Activated CD8-positive, alpha-beta T cell treated with anti-CD3 and anti-CD28 coated beads, Interleukin-2, amount 10 ng/mL, durations not matched to agents 7 days and 5 days (primary cell): Measurements from ENCODE around the gene POLA1. TPM values are rescaled to one million over a fixed set of nuclear protein-coding genes. Genes with fewer than 3 reads are reported as not detected.

Experiments
- ATAC-seq: fragments of 150-1000 bp; cut with Tn5 transposase; one replicate; pipeline ENCODE4 v1.10.0; 2021; ENCODE audit warnings: moderate library complexity
- CTCF ChIA-PET: fragments of 350-600 bp; sonication (Branson Sonifier 250); formaldehyde crosslinking; loops from one replicate; lab custom pipeline; 2021; ENCODE audit warnings: antibody characterized with exemption; lab: Charles Lee
- POLR2A ChIA-PET: fragments of 350-600 bp; sonication (Branson Sonifier 250); formaldehyde crosslinking; loops from one replicate; lab custom pipeline; 2021; ENCODE audit warnings: antibody characterized with exemption; lab: Charles Lee
- DNase-seq: peaks from one replicate; pipeline ENCODE4 v3.0.0-alpha.2; 2020
- H3K27ac Mint-ChIP-seq: one replicate; pipeline ENCODE4 v1.8.0; 2021; ENCODE audit warnings: mild to moderate bottlenecking, mixed read lengths
- H3K27me3 Mint-ChIP-seq: one replicate; pipeline ENCODE4 v1.8.0; 2021; ENCODE audit warnings: low read depth, mixed read lengths
- H3K36me3 Mint-ChIP-seq: one replicate; pipeline ENCODE4 v1.8.0; 2021; ENCODE audit warnings: low read depth, mixed read lengths
- H3K4me1 Mint-ChIP-seq: one replicate; pipeline ENCODE4 v1.8.0; 2021; ENCODE audit warnings: low read depth, mixed read lengths
- H3K4me3 Mint-ChIP-seq: one replicate; pipeline ENCODE4 v1.8.0; 2021; ENCODE audit warnings: mild to moderate bottlenecking, mixed read lengths
- H3K9me3 Mint-ChIP-seq: one replicate; pipeline ENCODE4 v1.8.0; 2022; ENCODE audit warnings: mixed read lengths; ENCODE audit not compliant: insufficient read depth
- total RNA-seq, 2 experiments: library from RNA; stranded (reverse); gene quantifications; one replicate each; pipeline ENCODE4 v1.2.3, GENCODE V29; 2021

Gene POLA1
- total RNA-seq, 2 experiments from 2014 or later: 37.0 to 38.2 TPM

DNA sequence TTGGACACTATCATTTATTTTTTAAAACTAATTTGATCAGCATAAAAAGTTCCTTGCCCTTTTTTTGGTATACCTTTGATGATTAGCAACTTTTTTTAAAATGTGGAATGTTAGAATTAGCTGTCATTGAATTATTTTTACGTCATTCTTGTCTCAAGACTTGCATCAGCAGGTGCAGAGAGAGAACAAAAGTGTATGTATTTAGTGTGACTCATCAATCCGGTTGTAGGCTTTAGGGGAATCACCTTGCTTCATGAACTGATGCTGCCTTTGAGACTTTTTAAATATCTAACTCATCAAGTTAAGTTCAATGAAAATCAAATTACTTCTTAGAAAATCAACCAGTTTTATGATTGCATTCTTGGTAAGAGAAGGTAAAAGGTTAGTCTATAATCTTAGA, 197.0 kb downstream of the POLA1 start:
- no peak for ATAC-seq
- H3K9me3 Mint-ChIP-seq: no peaks in the 10 kb centered on the region
- peaks cover 26% of the 10 kb centered on the region for H3K36me3 Mint-ChIP-seq
- DNase-seq: no peak
- POLR2A ChIA-PET: no interaction called here
- no peak overlapping the region for H3K27ac Mint-ChIP-seq
- H3K27me3 Mint-ChIP-seq: no peaks in the 10 kb centered on the region
- no peak overlapping the region for H3K4me3 Mint-ChIP-seq
- CTCF ChIA-PET: no interaction called here
- H3K4me1 Mint-ChIP-seq: no peaks in the 10 kb centered on the region

DNA sequence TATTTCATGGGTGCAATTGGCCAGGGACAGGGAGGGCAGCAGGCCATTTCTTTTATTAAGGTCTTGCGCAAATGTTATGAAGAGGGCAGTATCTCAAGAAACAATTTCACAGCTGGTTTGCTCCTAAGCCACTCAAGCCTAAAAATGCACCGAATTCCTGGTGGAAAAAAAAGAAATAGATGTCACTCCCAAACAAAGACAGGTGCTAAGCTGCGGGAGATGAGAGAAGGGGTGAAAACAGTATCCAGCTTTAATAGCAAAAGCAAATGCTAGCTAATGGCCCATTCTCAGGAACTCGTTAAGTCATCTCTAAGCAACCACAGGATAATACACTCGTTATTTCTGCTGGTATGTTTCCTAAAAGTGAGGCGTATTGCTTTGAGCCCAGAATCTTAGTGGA, 205.7 kb downstream of the POLA1 start:
- Mint-ChIP-seq H3K27me3 (no peaks in the 10 kb centered on the region), H3K4me1 (no peaks in the 10 kb centered on the region), H3K9me3 (no peaks in the 10 kb centered on the region), H3K36me3 (peaks cover 28% of the 10 kb centered on the region), H3K27ac (no peak overlapping the region), H3K4me3 (no peak overlapping the region)
- CTCF ChIA-PET: no interaction called here
- no peak for ATAC-seq
- POLR2A ChIA-PET: no interaction called here
- no peak for DNase-seq

DNA sequence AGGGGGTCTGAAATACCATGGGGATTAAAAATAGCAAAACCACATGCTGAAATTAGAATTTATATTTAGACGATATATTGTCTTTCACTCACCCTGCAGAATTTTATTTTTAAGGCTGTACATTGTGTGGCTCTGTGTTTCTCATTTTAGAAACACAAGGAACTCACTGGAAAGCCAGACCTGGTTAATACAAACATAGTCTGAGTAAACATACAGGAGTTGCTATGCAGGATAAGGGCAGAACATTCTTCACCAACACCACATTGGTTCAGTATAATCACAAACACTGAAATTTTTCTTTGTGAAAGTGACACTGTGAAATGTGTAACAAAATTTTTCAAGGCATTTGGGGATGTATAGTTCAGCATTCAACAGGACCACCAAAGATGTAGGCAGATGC, 206.5 kb downstream of the POLA1 start:
- ChIA-PET POLR2A (no interaction called here), CTCF (no interaction called here)
- H3K4me1 Mint-ChIP-seq: no peaks in the 10 kb centered on the region
- DNase-seq (no peak), ATAC-seq (no peak)
- H3K4me3 Mint-ChIP-seq: no peak overlapping the region
- no peaks in the 10 kb centered on the region for H3K9me3 Mint-ChIP-seq
- peaks cover 28% of the 10 kb centered on the region for H3K36me3 Mint-ChIP-seq
- H3K27me3 Mint-ChIP-seq: no peaks in the 10 kb centered on the region
- H3K27ac Mint-ChIP-seq: no peak overlapping the region

DNA sequence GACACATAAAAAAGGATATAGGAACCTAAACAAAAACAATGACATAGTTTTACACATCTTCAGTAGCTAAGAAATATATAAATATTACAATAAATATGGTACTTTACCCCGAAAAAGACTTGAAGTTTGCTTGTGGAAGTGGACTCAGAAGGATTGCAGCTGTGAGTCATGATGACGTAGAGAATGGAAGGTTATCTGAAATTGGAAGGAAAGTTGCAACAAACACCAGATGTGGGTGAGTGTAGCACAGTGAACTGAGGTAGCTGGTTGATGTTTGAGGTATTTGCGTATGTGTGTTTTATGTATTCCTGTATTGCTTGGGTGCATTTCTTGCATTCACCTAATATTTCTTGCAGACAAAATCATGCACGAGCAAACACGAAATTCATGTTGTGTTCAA, 209.1 kb downstream of the POLA1 start:
- H3K36me3 Mint-ChIP-seq: peaks cover 21% of the 10 kb centered on the region
- H3K27me3 Mint-ChIP-seq: no peaks in the 10 kb centered on the region
- no peak for ATAC-seq
- H3K9me3 Mint-ChIP-seq: no peaks in the 10 kb centered on the region
- no peak overlapping the region for H3K4me3 Mint-ChIP-seq
- ChIA-PET CTCF (no interaction called here), POLR2A (no interaction called here)
- no peak overlapping the region for H3K27ac Mint-ChIP-seq
- H3K4me1 Mint-ChIP-seq: no peaks in the 10 kb centered on the region
- no peak for DNase-seq

DNA sequence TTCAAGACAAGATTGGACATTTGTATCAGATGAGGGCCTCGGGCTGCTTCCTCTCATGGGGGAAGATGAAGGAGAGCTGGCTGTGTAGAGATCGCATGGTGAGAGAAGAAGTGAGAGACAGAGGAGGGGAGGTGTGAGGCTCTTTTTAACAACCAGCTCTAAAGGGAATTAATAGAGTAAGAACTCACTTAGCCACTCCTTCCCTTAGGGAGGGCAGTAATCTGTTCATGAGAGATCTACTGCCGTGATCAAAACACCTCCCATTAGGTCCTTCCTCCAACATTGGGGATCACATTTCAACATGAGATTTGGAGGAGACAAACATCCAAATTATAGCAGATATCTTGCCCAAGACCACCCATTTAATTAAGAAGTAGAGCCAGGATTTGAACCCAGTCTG, 225.0 kb downstream of the POLA1 start:
- DNase-seq: no peak
- POLR2A ChIA-PET: no interaction called here
- CTCF ChIA-PET: no interaction called here
- no peaks in the 10 kb centered on the region for H3K27me3 Mint-ChIP-seq
- H3K4me3 Mint-ChIP-seq: no peak overlapping the region
- no peaks in the 10 kb centered on the region for H3K9me3 Mint-ChIP-seq
- H3K4me1 Mint-ChIP-seq: no peaks in the 10 kb centered on the region
- peaks cover 9% of the 10 kb centered on the region for H3K36me3 Mint-ChIP-seq
- ATAC-seq: no peak
- no peak overlapping the region for H3K27ac Mint-ChIP-seq

DNA sequence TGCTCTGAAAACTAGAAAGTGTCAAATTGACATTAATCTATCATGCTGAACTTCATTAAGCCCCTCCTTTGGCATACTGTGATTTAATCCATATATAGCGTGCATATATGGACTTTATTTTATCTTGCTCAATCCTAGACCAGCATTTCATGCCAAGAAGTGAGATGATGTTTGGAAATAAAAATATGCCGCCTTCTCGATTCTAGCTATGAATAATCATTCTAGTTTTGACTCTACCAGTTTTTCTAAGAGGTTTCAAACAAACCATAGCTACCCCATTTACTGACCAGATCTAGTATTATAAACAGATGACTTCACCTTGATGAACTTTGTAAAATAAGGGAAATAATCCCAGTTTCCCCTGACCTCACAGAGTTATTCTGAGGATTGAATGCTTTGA, 227.1 kb downstream of the POLA1 start:
- ChIA-PET CTCF (no interaction called here), POLR2A (no interaction called here)
- peaks cover 15% of the 10 kb centered on the region for H3K36me3 Mint-ChIP-seq
- H3K4me1 Mint-ChIP-seq: no peaks in the 10 kb centered on the region
- DNase-seq (no peak), ATAC-seq (no peak)
- no peak overlapping the region for H3K27ac Mint-ChIP-seq
- H3K4me3 Mint-ChIP-seq: no peak overlapping the region
- no peaks in the 10 kb centered on the region for H3K27me3 Mint-ChIP-seq
- no peaks in the 10 kb centered on the region for H3K9me3 Mint-ChIP-seq

GRCh38 chrX:24925430-24925829, 231.7 kb downstream of the POLA1 start:
- Mint-ChIP-seq H3K27ac (no peak overlapping the region), H3K4me1 (no peaks in the 10 kb centered on the region), H3K4me3 (no peak overlapping the region), H3K27me3 (no peaks in the 10 kb centered on the region), H3K36me3 (peaks cover 20% of the 10 kb centered on the region), H3K9me3 (no peaks in the 10 kb centered on the region)
- CTCF ChIA-PET: interaction anchor here (1.0 kb wide), 1 partner anchor 219 kb away, joined by 3 read pairs; no protein-coding TSS in a partner anchor
- DNase-seq (no peak), ATAC-seq (no peak)
- POLR2A ChIA-PET: no interaction called here

DNA sequence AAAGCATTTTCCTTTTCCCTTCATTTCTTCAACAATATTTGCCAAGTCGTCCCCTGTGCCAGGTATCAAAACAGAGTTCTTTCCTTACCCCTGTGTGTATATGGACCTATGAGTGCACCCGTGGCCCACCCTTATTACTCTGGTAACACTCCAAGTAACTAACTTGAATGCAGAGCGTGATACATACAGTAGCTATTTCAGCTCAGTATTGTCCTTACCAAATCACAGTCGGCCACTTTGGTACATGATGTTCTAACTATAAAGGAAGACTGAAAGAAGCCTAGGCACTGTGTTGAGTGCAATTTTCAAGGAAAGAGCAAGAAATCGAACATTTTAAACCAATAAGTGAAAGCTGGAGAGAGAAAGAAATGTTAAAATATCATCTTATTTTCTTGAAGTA, 233.7 kb downstream of the POLA1 start:
- no peak for ATAC-seq
- no peaks in the 10 kb centered on the region for H3K27me3 Mint-ChIP-seq
- H3K4me3 Mint-ChIP-seq: no peak overlapping the region
- ChIA-PET CTCF (no interaction called here), POLR2A (no interaction called here)
- no peak for DNase-seq
- H3K4me1 Mint-ChIP-seq: no peaks in the 10 kb centered on the region
- H3K36me3 Mint-ChIP-seq: peaks cover 17% of the 10 kb centered on the region
- no peak overlapping the region for H3K27ac Mint-ChIP-seq
- H3K9me3 Mint-ChIP-seq: no peaks in the 10 kb centered on the region

GRCh38 chrX:24928114-24928513, 234.4 kb downstream of the POLA1 start:
- ChIA-PET POLR2A (no interaction called here), CTCF (no interaction called here)
- no peak overlapping the region for H3K27ac Mint-ChIP-seq
- H3K4me3 Mint-ChIP-seq: no peak overlapping the region
- no peaks in the 10 kb centered on the region for H3K9me3 Mint-ChIP-seq
- peaks cover 17% of the 10 kb centered on the region for H3K36me3 Mint-ChIP-seq
- H3K4me1 Mint-ChIP-seq: no peaks in the 10 kb centered on the region
- H3K27me3 Mint-ChIP-seq: no peaks in the 10 kb centered on the region
- ATAC-seq: no peak
- DNase-seq: no peak

DNA sequence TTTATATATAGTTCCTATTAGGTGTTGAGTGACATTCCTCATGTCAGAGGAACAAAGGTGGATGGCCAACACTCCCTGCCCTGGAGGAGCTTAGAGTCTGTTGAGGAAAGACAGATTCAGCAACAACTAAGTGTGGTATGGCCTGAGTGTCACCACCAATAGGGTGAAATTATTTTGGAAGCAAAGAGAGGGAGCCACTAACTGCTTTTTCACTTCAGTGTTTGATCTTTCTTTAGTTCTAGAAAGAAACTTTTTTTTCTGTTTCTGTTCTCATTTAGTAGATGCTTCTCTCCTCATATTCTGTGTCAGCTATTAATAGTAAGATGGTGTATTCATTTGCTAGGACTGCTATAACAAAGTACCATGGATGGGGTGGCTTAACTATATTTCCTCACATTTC, 240.6 kb downstream of the POLA1 start:
- no peaks in the 10 kb centered on the region for H3K9me3 Mint-ChIP-seq

GRCh38 chrX:24945009-24945408, 251.3 kb downstream of the POLA1 start:
- POLR2A ChIA-PET: no interaction called here
- DNase-seq: no peak
- H3K36me3 Mint-ChIP-seq: peaks cover 3% of the 10 kb centered on the region

More for the DNA sequence above, 240.6 kb downstream of the POLA1 start:
- H3K4me3 Mint-ChIP-seq: no peak overlapping the region
- H3K36me3 Mint-ChIP-seq: peaks cover 10% of the 10 kb centered on the region
- CTCF ChIA-PET: no interaction called here
- ATAC-seq (no peak), DNase-seq (no peak)
- no peak overlapping the region for H3K27ac Mint-ChIP-seq
- POLR2A ChIA-PET: no interaction called here
- H3K4me1 Mint-ChIP-seq: no peaks in the 10 kb centered on the region
- no peaks in the 10 kb centered on the region for H3K27me3 Mint-ChIP-seq

GRCh38 chrX:24946369-24946768, 252.7 kb downstream of the POLA1 start:
- POLR2A ChIA-PET: no interaction called here
- ATAC-seq: no peak
- Mint-ChIP-seq H3K27ac (no peak overlapping the region), H3K9me3 (no peaks in the 10 kb centered on the region), H3K4me1 (peaks cover 10% of the 10 kb centered on the region), H3K36me3 (peaks cover 3% of the 10 kb centered on the region), H3K4me3 (no peak overlapping the region), H3K27me3 (no peaks in the 10 kb centered on the region)
- CTCF ChIA-PET: no interaction called here
- peak; percentile 20 for DNase-seq

More at GRCh38 chrX:24945009-24945408, 251.3 kb downstream of the POLA1 start:
- Mint-ChIP-seq H3K9me3 (no peaks in the 10 kb centered on the region), H3K4me1 (peaks cover 10% of the 10 kb centered on the region), H3K27ac (no peak overlapping the region), H3K27me3 (no peaks in the 10 kb centered on the region), H3K4me3 (no peak overlapping the region)
- ATAC-seq: no peak
- CTCF ChIA-PET: no interaction called here

GRCh38 chrX:24954732-24955131, 261.0 kb downstream of the POLA1 start:
- peaks cover 10% of the 10 kb centered on the region for H3K4me1 Mint-ChIP-seq
- DNase-seq (no peak), ATAC-seq (no peak)
- no peak overlapping the region for H3K27ac Mint-ChIP-seq
- ChIA-PET POLR2A (no interaction called here), CTCF (no interaction called here)
- H3K4me3 Mint-ChIP-seq: no peak overlapping the region
- no peaks in the 10 kb centered on the region for H3K9me3 Mint-ChIP-seq
- H3K36me3 Mint-ChIP-seq: peaks cover 6% of the 10 kb centered on the region
- H3K27me3 Mint-ChIP-seq: no peaks in the 10 kb centered on the region
